NCI-H2081 treated with DMSO at 0.1 percent for 48 hours (cell line): ENCODE results near the gene C5orf22.

ENCODE experiments used
- DNase-seq: peaks from one replicate; lab custom pipeline; 2025; lab: John Stamatoyannopoulos, UW

The C5orf22 gene

DNA sequence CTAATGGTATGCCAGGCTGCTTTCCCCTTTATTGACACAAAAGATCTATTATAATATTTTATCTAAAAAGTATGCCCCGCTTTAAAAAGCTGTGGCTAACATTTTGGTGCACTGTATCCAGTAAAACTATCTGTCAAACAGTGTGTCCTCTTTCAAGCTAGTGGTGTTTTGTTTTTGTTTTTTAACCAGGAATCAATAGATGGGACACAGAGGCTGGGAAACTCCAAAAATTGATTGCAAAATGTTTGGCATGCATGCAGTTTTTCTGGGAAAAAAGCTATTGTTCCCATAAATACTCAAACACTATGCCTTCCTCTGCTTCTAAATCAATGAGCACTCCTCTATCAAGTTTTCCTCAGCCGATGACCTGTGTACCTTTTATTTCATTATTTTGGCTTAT is 72.5 kb downstream of the C5orf22 start:
- DNase-seq = no peak
